Fibroblast of skin of left quadriceps (primary cell): Measurements from ENCODE around the gene TMEM164.

ENCODE experiments used
- DNase-seq, 2 experiments: peaks; one replicate each; pipeline ENCODE4 v3.0.0-alpha.2; 2013; ENCODE audit warnings: low read depth in 2 of 2

TMEM164 gene

DNA sequence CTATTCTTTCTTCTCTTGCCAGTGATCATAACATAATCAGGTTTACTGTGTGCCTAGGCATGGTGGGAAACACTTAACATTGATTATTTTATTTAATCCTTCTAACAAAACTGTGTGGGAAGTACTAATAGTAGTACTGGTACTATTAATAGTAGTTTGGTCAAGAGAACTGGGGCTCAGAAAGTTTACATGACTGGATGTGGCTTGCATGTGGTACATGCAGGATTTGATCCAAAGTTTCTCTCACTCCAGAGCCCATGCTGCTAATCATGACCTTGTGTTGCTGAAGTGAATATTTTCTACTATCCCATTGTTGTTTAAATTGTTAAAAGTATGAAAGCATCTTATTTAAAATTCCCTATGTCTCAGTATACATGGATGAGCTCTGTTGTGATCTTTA lies 78.4 kb downstream of the TMEM164 start:
- DNase-seq: no peak

DNA sequence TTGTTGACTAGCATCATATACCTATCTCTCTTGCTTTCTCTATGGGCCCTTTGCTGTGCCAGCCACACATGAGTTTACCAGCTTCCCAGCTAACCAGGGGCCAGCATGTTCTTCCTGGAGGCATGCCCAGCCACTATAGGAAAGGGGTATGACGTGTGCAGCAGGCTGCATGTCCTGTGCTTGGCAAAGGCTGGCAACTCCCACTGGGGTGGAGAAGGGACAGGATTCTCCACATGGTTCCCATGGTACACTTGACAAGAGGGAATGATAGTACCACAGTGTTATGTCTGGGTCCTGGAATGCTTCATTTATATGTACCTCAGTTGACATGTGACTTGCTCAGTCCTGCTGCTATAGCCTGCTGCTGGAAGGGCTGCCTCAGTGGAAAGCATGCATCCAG lies 78.8 kb downstream of the TMEM164 start:
- DNase-seq: no peak

DNA sequence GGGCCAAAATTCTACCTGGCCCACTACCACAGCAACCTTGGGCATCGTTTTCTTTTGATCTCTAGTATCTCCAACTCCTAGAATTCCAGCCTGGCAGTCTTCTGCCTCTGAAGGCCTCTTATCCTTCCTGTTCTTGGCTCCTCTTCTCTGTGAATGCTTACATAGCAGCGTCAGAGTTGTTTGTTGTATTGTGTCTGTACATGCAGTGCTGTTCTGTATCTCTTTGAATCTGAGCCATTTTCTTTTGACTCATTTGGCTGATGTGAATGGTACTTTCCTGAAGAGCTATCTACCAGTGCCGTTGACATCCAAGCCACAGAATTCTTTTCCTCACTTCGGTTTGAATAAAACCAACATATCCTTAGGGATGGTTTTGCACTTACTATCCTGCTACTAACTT lies 79.2 kb downstream of the TMEM164 start:
- DNase-seq: peak; percentile 25 to 29

DNA sequence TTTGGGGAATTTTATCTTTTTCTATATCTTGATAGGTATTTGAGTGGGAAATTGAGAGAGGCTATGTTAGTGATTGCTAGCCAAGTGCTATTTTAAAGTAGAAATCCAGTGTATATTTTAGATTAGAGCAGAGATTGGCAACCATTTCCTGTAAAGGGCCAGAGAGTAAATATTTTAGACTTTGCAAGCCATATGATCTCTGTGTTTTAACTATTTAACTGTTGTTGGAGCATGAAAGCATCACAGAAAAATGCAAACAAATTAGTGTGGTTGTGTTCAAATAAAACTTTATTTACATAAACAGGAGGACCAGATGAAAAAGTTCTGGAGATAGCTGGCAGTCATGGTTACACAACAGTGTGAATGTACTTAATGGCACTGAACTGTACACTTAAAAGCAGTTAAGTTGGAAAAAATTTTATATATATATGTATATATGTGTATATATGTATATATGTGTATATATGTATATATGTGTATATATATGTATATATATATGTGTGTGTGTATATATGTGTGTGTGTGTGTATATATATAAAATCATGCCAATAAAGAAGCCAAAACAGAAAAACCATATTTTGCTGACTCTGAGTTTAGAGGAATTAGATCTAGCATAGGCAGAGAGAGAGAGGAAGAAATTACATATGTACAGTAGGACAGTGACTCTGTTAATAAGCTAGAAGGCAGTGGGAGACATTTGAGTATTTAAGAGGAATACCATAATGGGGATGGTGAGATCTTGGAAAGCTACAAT lies 83.4 kb downstream of the TMEM164 start:
- DNase-seq: no peak

DNA sequence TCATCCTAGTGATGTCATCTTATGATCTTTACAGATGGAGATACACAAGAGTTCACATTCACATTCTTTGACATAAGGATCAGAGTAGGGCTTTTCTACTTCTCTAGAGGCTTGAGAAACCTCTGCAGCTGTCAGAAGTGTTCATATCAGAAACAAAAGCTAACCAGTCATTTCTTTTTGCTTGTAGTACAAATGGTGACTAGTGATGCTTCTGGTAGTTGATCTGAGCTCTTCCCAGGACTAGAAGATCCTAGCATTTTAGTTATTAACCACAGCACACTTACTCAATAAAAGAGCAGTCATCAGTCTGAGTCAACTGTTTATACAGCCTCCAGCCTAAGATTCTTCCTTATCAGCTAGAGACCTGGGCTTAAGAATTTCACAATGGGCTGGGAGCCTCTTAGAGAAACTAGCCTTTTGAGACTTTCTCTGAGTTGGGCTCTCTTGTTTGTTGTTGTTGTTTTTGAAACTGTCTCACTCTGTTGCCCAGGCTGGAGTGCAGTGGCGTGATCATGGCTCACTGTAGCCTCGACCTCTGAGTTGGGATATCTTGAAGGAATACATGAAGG lies 84.1 kb downstream of the TMEM164 start:
- peak; percentile 72 to 74 for DNase-seq

DNA sequence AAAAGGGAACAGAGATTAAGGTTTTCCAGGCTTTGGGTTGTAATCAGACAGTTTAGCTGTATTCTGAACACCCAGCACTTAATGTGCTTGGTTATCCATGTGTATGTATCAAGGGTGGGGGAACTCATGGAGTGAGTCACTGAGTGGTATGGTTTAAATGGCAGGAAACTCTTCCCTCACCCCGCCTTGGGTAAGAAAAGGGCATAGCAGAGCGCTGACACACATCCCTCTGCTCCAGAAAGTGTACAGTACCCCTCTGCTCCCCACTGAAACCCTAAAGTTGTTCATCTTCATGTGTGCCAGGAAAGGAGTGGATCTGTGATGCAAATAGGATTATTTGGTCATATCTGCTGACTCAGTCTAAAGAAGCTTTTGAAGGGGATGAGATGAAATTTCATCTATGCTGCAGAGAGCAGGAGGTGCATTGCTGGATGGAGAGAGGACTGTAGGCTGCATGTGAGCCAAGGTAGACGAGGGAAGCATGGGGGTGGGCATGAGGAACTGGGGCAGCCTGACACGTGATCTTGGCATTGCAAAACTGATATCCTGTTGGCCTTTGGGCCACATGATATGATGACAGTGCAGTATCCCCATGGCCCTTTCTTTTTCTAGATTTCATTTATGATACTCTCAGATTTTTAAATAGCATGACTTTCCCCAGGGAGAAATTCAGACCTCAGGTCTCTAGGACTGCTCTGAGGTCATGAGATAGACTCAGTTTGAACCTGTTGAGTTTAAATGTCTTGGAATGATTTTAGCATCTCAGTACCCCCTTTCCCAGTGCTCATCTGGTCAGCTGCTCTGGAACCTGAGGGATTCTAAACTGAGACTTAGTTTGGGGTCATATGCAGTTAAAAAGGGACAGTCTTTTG lies 84.8 kb downstream of the TMEM164 start:
- peak; percentile 79 to 81 for DNase-seq

DNA sequence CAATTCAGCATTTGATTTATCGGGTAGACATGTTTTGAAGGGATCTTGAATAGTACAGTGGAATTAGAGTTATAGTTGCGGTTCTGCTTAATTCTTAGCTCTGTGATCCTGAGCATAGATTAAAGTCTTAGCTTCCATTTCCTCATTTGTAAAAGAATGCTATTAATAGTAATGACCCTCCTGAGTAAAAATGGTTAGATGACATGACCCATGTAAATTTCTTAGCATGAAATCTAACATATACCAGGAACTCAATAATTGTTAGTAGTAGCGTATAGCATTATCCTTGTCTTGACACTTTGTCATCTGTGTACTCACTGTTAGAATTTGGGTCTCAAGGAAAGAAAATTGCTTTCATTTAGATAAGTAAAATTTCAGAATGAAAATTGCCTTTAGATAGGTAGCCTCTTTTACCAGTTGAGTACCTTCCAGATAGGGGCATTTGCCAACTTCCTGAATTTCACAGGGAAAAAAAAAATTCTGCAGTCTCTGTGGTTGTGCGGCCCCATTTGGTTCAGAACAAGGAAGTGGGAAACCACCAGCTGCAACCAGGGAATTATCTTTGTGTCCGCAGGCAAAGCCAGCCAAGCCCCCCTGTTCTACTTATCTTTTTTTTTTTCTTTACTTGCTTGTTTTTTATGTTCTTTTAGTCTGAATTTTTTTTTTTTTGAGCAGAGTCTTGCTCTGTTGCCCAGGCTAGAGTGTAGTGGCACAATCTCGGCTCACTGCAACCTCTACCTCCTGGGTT lies 86.9 kb downstream of the TMEM164 start:
- no peak for DNase-seq

DNA sequence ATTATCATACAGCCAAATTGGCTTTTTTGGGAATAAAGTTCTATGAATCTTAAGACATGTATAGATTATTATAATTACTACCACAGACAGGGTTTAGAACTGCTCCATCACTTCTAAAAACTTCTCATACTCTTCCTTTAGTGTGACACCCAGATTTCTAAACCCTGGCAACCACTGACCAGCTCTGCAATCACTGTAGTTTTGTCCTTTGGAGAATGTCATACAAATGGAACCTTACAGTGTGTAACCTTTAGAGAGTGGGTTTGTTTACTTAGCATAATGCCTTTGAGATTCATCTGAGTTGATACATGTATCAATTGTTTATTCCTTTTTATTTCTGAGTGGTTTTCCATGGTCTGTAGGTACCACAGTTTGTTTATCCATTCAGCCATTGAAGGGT lies 95.0 kb downstream of the TMEM164 start:
- DNase-seq: no peak

DNA sequence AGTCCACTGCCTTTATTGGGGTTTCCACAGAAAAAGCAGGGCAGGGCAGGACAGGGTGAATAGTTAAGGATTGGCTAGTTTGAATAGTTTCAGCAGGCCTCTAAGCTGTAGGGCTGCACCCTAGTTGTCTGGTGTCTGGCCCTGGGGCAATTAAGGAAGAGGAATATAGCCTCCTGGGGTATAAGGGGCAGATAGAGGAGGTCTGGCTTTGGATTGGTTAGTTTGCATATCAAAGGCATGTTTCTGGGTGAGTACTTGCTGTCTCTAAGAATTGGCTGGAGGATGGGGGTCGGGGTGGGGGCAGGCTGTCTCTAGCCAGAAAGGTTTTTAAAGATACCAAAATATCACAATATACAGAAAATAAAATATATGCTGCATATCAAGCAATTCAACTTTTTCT lies 100.4 kb downstream of the TMEM164 start:
- no peak for DNase-seq

DNA sequence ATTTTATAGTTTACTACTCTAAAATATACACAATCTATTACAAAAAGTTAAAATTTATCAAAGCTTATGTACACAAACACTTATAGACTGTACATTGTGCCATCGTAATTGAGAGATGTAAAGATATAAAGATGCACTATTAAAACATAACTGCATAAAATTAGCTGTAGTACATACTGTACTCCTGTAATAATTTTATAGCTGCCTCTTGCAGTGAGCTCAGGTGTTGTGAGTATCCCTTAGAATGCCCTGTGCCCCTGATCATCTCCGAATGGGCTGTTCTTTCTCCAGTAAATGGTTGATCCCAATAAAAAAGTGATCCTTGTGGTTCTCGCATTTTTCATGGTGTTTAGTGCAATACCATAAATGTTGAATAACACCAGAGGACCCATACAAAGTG lies 101.2 kb downstream of the TMEM164 start:
- no peak for DNase-seq

DNA sequence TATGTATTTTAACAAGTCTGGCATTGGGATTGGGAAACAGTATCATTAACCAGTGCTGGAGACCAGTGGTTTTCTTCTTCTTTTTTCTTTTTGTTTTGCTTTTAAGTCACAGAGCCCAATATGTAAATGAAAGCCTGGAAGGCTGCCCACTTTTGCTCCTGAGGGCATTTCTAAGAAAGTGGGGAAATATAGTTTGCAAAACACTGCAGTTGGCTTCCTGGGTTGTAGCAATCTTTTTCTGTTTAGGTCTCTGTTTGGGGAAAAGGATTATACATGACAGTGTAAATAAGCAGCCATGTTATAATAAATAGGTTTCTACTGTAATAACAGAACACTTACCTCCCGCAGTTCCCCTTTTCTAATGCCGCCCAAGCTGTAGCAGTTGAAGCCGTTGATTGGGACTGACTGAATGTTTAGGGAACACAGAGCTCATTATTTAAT lies 105.5 kb downstream of the TMEM164 start:
- no peak for DNase-seq

DNA sequence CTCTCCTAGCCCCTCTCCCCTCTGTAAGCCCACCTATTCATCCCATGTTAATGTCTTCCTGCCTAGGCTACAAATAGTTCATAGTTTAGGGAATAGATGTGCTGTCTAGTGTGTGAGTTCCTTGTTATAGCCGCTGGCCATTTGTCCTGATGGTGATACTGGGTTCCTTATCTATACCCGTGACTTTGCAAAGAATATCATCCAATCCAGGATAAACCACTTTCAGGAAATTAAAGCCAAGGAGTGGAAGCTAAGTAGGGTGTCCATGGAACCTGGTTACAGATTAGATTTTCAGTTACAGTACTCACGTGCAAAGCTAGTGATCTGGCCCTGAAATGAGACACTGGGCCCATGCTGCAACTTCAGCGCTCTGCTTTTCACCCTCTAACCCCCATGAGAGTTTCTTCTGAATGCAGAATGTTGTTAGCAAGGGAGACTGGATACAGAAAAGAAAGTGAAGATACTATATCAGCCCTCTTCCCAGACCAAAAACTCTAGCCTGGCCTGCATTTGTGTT lies 111.4 kb downstream of the TMEM164 start:
- DNase-seq: no peak

DNA sequence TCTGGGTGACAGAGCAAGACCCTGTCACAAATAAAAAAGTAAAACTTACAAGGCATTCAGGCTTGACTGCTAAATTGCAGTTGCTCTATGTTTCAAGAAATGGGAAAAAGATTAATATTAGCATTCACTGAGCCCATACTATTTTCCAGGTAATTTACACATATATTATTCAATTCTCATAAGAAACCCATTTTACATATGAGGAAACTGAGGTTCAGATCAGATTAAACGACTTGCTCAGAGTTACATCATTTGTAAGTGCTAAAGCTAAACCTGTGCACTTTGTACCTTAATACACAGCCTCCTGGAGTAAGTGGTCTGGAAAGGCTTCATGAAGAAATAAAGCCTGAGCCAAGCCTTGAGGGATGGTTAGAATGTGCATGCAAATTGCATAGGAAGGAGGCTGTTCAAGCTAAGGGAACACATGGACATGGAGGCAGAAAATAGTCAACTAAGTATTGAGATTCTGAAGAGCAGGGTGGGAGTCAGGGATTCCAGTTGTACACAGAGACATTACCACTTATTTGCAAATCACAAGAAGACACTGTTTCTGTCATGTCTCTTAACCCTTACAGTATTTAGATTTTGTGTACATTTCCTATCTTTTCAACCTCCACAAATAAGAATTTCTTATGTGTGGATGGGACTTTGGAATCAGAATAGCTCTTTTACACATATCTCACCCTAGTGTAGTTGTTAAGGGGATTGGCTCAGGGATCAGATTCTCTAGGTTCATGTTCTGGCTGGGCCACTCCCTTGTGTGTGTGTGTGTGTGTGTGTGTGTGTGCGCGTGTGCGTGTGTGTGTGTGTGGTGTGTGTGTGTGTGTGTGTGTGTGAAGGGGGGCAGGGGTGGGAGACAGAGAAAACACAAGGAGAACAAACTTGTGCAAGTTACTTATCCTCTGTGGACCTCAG lies 113.4 kb downstream of the TMEM164 start:
- DNase-seq: no peak

DNA sequence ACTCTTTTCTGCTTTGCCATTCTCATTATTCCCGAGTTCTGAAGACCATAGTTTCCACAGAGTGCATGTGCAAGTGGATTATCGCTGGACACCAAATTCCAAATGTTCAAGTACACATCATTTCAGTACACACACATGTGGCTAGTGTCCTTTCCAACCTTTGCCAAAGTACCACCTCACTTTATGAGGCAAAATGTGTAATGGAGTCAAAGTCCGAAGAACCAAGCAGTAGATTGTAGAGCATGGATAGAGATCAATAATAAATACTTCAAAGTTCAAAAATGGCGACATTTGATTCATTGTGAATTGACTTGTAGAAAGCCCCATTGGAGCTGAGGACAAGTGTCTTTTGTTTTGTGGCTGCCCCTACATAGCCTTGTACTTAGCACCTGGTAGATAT lies 115.6 kb downstream of the TMEM164 start:
- no peak for DNase-seq

DNA sequence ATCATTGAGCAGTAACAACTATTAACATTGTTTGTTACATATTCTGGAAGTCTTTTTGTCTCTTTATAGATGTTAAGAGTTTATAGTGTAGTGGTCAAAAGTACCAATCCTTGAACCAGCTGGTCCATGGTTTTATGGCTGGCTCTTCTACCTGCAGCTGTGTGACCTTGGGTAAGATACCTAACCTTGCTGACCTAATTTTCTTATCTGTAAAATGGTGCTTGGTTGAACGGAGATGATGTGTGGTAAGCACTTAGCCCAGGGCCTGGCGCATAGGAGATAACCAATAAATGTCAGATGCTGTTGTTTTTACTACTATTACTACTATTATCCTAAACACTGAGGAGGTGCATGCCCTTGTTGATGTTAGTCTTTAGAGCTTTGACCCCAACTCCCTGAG lies 116.6 kb downstream of the TMEM164 start:
- DNase-seq: no peak

DNA sequence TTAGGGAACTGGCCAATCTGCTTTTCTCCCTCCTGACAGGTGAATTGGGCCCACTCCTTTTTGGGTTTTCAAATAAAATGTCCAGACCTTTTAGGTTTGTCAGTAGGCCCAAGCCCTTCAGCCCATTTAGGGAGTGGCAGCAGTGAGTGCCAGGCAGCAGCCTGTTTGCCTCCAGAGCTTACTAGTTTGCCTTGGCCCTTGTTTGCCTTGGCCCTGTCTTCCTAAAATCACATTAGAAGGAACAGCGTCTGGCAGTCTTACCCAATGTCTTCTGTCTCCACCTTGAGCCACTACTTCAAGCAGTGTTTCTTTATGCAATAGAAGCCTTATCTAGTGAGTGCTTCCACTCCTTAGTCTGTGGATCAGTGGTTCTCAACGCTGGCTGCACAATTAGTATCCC lies 117.1 kb downstream of the TMEM164 start:
- no peak for DNase-seq

DNA sequence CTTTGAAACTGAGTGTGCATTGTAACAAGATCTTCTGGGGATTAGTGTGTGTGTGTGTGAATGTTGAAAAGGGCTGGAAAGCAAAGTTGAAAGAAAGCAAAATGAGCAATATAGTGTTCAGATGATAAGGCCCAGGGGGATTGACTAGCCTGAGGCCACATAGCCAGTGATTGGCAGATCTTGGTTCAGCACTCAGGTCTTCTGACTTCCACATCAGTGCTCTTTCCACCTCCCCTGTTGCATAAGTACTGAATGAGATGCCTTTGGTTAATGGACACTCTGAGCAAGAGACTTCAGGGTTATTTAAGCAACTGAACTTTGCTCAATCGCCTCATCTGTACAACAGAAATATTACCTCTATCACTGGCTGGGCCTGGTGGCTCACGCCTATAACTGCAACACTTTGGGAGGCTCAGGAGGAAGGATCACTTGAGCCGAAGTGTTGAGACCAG lies 120.4 kb downstream of the TMEM164 start:
- no peak for DNase-seq

DNA sequence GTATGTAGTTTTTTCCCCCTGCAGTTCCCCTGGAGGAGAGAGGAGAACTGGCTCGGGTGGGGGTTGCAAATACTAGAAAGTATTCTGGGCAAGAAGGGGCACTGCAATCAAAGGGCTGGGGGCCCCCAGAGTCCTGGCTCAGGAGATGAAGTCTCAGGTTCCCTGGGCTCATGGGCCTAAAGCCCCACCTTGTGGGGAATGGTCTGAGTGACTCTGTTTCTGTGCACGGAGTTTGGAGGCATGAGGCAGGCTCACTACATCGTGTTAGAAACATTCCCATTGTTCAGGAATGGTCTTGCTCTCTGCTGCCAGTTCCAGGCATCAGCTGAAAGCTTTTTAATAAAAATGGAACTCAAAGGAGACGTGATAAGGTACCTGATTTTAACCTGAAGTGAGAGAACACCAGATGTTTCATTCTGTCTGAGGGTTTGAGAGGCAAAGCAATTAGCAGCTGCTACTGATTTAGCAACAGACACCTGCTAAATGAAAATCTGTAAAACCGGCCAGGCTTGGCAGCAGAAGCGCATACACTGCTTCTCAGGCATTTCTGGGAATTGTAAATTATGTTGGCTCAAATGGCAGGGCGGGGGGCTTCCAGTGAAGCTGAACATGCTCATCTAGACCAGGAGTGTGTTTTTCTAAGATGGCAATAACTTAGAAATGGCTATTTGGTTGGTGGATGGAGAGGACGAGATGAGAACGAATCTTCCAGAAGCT lies 122.7 kb downstream of the TMEM164 start:
- no peak for DNase-seq

DNA sequence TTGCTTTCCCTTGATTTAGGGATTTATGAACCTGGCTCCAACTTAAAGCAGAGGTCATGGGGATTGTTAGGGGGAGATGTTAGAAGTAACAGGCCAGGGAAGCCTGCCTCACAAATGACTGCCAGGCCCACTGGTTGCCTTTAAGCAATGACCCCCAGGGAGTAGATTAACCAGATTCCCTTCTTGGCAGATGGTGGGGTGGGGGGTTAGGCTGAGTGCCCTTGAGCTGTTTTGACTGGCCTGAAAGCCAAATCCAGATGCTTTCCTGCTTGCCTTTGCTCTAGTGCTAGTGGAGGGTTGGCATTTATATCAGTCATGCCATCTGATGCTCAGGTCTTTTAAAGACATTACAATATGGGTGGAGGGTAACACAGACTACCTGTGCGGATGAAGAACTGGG lies 128.1 kb downstream of the TMEM164 start:
- no peak for DNase-seq
